Upper lobe of right lung (tissue), 1 donor: ENCODE measurements around the gene DNAJC4. TPM values are rescaled to one million over a fixed set of nuclear protein-coding genes. Genes with fewer than 3 reads are reported as not detected.

ENCODE experiments used
- ATAC-seq: fragments of 200-7000 bp; cut with Tn5 transposase; one replicate; pipeline ENCODE4 v1.9.1; 2020; ENCODE audit warnings: mild to moderate bottlenecking, moderate library complexity
- DNase-seq: peaks from one replicate; pipeline ENCODE4 v3.0.0-alpha.2; 2020
- H3K27ac ChIP-seq: fragments of 200-600 bp; one replicate; pipeline ENCODE4 v1.8.0; 2022
- H3K27me3 ChIP-seq: fragments of 200-600 bp; one replicate; pipeline ENCODE4 v1.8.0; 2022; ENCODE audit warnings: mild to moderate bottlenecking
- H3K36me3 ChIP-seq: fragments of 200-600 bp; one replicate; pipeline ENCODE4 v1.8.0; 2022
- H3K4me1 ChIP-seq: fragments of 200-600 bp; one replicate; pipeline ENCODE4 v1.8.0; 2022
- H3K4me3 ChIP-seq: fragments of 200-600 bp; one replicate; pipeline ENCODE4 v1.8.0; 2022; ENCODE audit warnings: mild to moderate bottlenecking
- H3K9me3 ChIP-seq: fragments of 200-600 bp; one replicate; pipeline ENCODE4 v1.8.0; 2022
- CTCF ChIP-seq: fragments of 200-600 bp; IDR thresholded peaks from one replicate; pipeline ENCODE4 v1.8.0; 2022; ENCODE audit warnings: antibody characterized with exemption
- intact Hi-C: fragments of 100-400 bp; cut with DNase I; formaldehyde crosslinking; loops from one replicate; pipeline ENCODE4 v1.11.0; 2022
- total RNA-seq: library from RNA; stranded (reverse); fragmentation: NEBNext Ultra II Directional; extraction: Animal tissue kit (Norgen Biotek cat#: 25700); gene quantifications from one replicate; pipeline ENCODE4 v1.2.1, GENCODE V29; 2021
- donor health status: DM: no; HTN: yes; CAD: no; lungs with severe emphysema.

DNAJC4 gene
- total RNA-seq, 1 donor from 2014 or later, result 36.4 TPM

DNA sequence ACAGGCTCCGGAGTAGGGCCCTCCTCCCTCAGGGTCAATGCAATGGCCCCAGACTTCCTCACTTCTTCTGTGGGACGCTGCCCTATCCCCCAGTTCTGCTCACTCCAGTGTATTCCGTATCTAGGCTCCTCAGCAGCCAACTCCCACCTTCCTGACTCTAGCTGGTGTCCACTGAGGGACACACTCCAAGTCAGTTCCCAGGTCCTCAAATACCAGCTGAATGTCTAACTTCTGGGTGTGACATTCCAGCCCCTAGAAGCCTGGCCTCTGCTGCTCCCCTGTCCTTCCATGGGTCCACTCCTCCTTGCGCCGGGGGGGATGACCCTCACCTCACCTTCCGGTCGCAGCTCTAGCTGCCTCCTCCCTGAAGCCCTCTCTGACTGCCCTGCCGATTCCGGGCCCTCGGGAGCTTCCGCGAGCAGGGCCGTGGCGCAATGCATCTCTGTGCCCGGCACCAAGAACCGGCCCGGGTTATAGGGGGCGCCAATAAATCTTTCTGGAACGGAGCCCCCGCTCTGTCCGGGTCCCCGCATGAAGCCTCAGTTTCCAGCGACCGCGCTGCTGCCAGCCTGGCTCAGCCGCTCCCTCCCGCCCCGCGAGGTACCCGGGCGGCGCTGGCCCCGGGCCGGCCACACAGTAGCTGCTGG lies 38.7 kb downstream of the DNAJC4 start:
- Histone ChIP-seq H3K4me1 (peaks cover 29% of the 10 kb centered on the region), H3K27ac (peak overlapping the region; percentile 92), H3K9me3 (no peaks in the 10 kb centered on the region), H3K27me3 (no peaks in the 10 kb centered on the region), H3K4me3 (peak overlapping the region; percentile 73), H3K36me3 (peaks cover 23% of the 10 kb centered on the region)
- no peak for TF ChIP-seq CTCF
- intact Hi-C loops, result no loop called here
- DNase-seq (peak; percentile 88), ATAC-seq (peak; percentile 32)

GRCh38 chr11:64269540-64270220 lies 39.3 kb downstream of the DNAJC4 start:
- peak overlapping the region; percentile 92 for H3K27ac ChIP-seq
- ATAC-seq (peak; percentile 87), DNase-seq (peak; percentile 98)
- peak; percentile 11 for TF ChIP-seq CTCF
- no peaks in the 10 kb centered on the region for H3K9me3 ChIP-seq
- intact Hi-C loops, result no loop called here
- H3K27me3 ChIP-seq, result no peaks in the 10 kb centered on the region
- peaks cover 22% of the 10 kb centered on the region for H3K36me3 ChIP-seq
- H3K4me3 ChIP-seq, result peak overlapping the region; percentile 73
- H3K4me1 ChIP-seq, result peaks cover 29% of the 10 kb centered on the region

- Histone ChIP-seq H3K27ac (no peak overlapping the region), H3K9me3 (no peaks in the 10 kb centered on the region), H3K4me1 (peaks cover 9% of the 10 kb centered on the region), H3K36me3 (peaks cover 28% of the 10 kb centered on the region), H3K27me3 (no peaks in the 10 kb centered on the region), H3K4me3 (no peak overlapping the region)
- intact Hi-C loops, result no loop called here
- no peak for TF ChIP-seq CTCF
- DNase-seq, result no peak
- no peak for ATAC-seq
These were observed 44.9 kb downstream of the DNAJC4 start for GRCh38 chr11:64275031-64275800.

DNA sequence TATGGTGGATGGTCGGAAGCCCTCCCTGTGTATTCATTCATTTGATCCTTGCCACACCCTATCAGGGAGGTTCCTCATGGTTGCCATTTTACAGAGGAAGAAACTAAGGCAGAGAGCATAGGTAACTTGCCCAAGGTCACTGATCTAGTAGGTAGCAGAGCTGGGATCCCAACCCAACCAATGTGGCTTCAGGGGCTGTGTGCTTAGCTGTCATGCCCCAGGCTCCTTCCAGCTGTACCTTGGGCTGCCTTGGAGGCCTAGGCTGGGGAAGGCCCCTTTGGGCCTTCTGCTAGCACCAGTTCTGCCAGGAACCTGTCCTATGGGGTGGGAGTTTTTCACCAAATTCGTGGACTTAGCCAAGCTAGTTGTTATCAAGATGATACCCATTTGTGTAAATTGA lies 45.5 kb downstream of the DNAJC4 start:
- H3K27me3 ChIP-seq, result no peaks in the 10 kb centered on the region
- intact Hi-C loops, result no loop called here
- no peaks in the 10 kb centered on the region for H3K9me3 ChIP-seq
- no peak overlapping the region for H3K4me3 ChIP-seq
- TF ChIP-seq CTCF, result no peak
- H3K27ac ChIP-seq, result no peak overlapping the region
- no peak for ATAC-seq
- no peak for DNase-seq
- H3K36me3 ChIP-seq, result peaks cover 28% of the 10 kb centered on the region
- H3K4me1 ChIP-seq, result peaks cover 9% of the 10 kb centered on the region

- no peak overlapping the region for H3K27ac ChIP-seq
- peak; percentile 63 for ATAC-seq
- H3K4me3 ChIP-seq, result no peak overlapping the region
- intact Hi-C loops, result no loop called here
- H3K27me3 ChIP-seq, result no peaks in the 10 kb centered on the region
- DNase-seq, result no peak
- no peaks in the 10 kb centered on the region for H3K9me3 ChIP-seq
- peaks cover 11% of the 10 kb centered on the region for H3K4me1 ChIP-seq
- no peak for TF ChIP-seq CTCF
- H3K36me3 ChIP-seq, result peaks cover 30% of the 10 kb centered on the region
These were observed 46.5 kb downstream of the DNAJC4 start for GRCh38 chr11:64276653-64277431.
